HEK293 (cell line): Measurements from ENCODE around the gene MDM4.

Experiments
- FEZF1 ChIP-seq: fragments of 450-650 bp; formaldehyde crosslinking; IDR thresholded peaks from 2 replicates; pipeline ENCODE4 v1.5.1; 2016; ENCODE audit warnings: missing biosample characterization, missing genetic modification characterization
- IKZF3 ChIP-seq: fragments of 450-650 bp; IDR thresholded peaks from 2 replicates; pipeline ENCODE4 v1.5.0; 2018; ENCODE audit warnings: missing biosample characterization, mild to moderate bottlenecking, missing genetic modification characterization, moderate library complexity
- KLF9 ChIP-seq: fragments of 450-650 bp; formaldehyde crosslinking; IDR thresholded peaks from 2 replicates; pipeline ENCODE4 v1.5.1; 2016; ENCODE audit warnings: missing biosample characterization, missing genetic modification characterization, low read depth
- MEIS1 ChIP-seq: sonication (generic); formaldehyde crosslinking; IDR thresholded peaks from 2 replicates; pipeline ENCODE4 v1.8.1; 2022; ENCODE audit warnings: missing genetic modification reagents, mild to moderate bottlenecking, borderline replicate concordance
- OVOL3 ChIP-seq: fragments of 450-650 bp; formaldehyde crosslinking; IDR thresholded peaks from 2 replicates; pipeline ENCODE4 v1.5.1; 2016; ENCODE audit warnings: missing biosample characterization, missing genetic modification characterization
- PRDM10 ChIP-seq: fragments of 450-650 bp; formaldehyde crosslinking; IDR thresholded peaks from 2 replicates; pipeline ENCODE4 v1.5.1; 2016; ENCODE audit warnings: missing biosample characterization, missing genetic modification characterization
- WT1 ChIP-seq: fragments of 450-650 bp; formaldehyde crosslinking; IDR thresholded peaks from 2 replicates; pipeline ENCODE4 v1.5.1; 2016; ENCODE audit warnings: missing biosample characterization, missing genetic modification characterization
- ZNF132 ChIP-seq: fragments of 450-650 bp; formaldehyde crosslinking; IDR thresholded peaks from 2 replicates; pipeline ENCODE4 v1.5.1; 2017; ENCODE audit warnings: missing biosample characterization, missing genetic modification characterization, borderline replicate concordance
- ZNF138 ChIP-seq: fragments of 450-650 bp; formaldehyde crosslinking; IDR thresholded peaks from 2 replicates; pipeline ENCODE4 v1.5.1; 2016; ENCODE audit warnings: missing biosample characterization, missing genetic modification characterization, borderline replicate concordance
- ZNF146 ChIP-seq: fragments of 450-650 bp; formaldehyde crosslinking; IDR thresholded peaks from 2 replicates; pipeline ENCODE4 v1.5.1; 2016; ENCODE audit warnings: missing biosample characterization, missing genetic modification characterization
- ZNF174 ChIP-seq: fragments of 450-650 bp; formaldehyde crosslinking; IDR thresholded peaks from 2 replicates; pipeline ENCODE4 v1.5.0; 2017; ENCODE audit warnings: missing biosample characterization, mild to moderate bottlenecking, missing genetic modification characterization
- ZNF2 ChIP-seq: fragments of 450-650 bp; formaldehyde crosslinking; IDR thresholded peaks from 2 replicates; pipeline ENCODE4 v1.5.1; 2016; ENCODE audit warnings: missing biosample characterization, missing genetic modification characterization
- ZNF223 ChIP-seq: fragments of 450-650 bp; formaldehyde crosslinking; IDR thresholded peaks from 2 replicates; pipeline ENCODE4 v1.5.1; 2016; ENCODE audit warnings: missing biosample characterization, missing genetic modification characterization
- ZNF350 ChIP-seq: fragments of 450-650 bp; formaldehyde crosslinking; IDR thresholded peaks from 2 replicates; pipeline ENCODE4 v1.5.0; 2017; ENCODE audit warnings: missing biosample characterization, mild to moderate bottlenecking, missing genetic modification characterization
- ZNF366 ChIP-seq: fragments of 450-650 bp; formaldehyde crosslinking; conservative IDR thresholded peaks from 2 replicates; pipeline ENCODE4 v1.5.1; 2016; ENCODE audit warnings: missing biosample characterization, missing genetic modification characterization
- ZNF37A ChIP-seq: fragments of 450-650 bp; IDR thresholded peaks from 2 replicates; pipeline ENCODE4 v1.5.1; 2018; ENCODE audit warnings: missing biosample characterization, missing genetic modification characterization
- ZNF623 ChIP-seq: fragments of 450-650 bp; formaldehyde crosslinking; IDR thresholded peaks from 2 replicates; pipeline ENCODE4 v1.5.1; 2016; ENCODE audit warnings: missing biosample characterization, missing genetic modification characterization
- ZNF670 ChIP-seq: fragments of 450-650 bp; formaldehyde crosslinking; IDR thresholded peaks from 2 replicates; pipeline ENCODE4 v1.5.1; 2016; ENCODE audit warnings: missing biosample characterization, missing genetic modification characterization, low read depth
- ZNF76 ChIP-seq: fragments of 450-650 bp; formaldehyde crosslinking; IDR thresholded peaks from 2 replicates; pipeline ENCODE4; 2016; ENCODE audit warnings: low read depth, missing biosample characterization, missing genetic modification characterization, borderline replicate concordance
- ZNF776 ChIP-seq: fragments of 450-650 bp; formaldehyde crosslinking; IDR thresholded peaks from 2 replicates; pipeline ENCODE4 v1.5.0; 2017; ENCODE audit warnings: missing biosample characterization, missing genetic modification characterization, borderline replicate concordance
- ZSCAN16 ChIP-seq: fragments of 450-650 bp; formaldehyde crosslinking; IDR thresholded peaks from 2 replicates; pipeline ENCODE4 v1.5.1; 2016; ENCODE audit warnings: missing biosample characterization, missing genetic modification characterization
- ZXDB ChIP-seq: fragments of 450-650 bp; formaldehyde crosslinking; IDR thresholded peaks from 2 replicates; pipeline ENCODE4 v1.5.1; 2016; ENCODE audit warnings: missing biosample characterization, missing genetic modification characterization
- TF ChIP-seq, protein P1 (sequence below): fragments of 450-650 bp; formaldehyde crosslinking; IDR thresholded peaks from 2 replicates; pipeline ENCODE4 v1.5.1; 2016; ENCODE audit warnings: missing biosample characterization, missing genetic modification characterization
- TF ChIP-seq, protein P2 (sequence below): sonication (generic); formaldehyde crosslinking; IDR thresholded peaks from 2 replicates; pipeline ENCODE4 v1.8.1; 2022; ENCODE audit warnings: mild to moderate bottlenecking, moderate library complexity, missing genetic modification reagents
- TF ChIP-seq, protein P3 (sequence below): fragments of 450-650 bp; formaldehyde crosslinking; IDR thresholded peaks from 2 replicates; pipeline ENCODE4 v1.5.1; 2016; ENCODE audit warnings: missing biosample characterization, missing genetic modification characterization, borderline replicate concordance
- TF ChIP-seq, protein P4 (sequence below): fragments of 450-650 bp; formaldehyde crosslinking; optimal IDR thresholded peaks from 2 replicates; pipeline ENCODE3; 2016; ENCODE audit warnings: missing biosample characterization, mild to moderate bottlenecking, missing genetic modification characterization

Gene MDM4

GRCh38 chr1:204506201-204506968, 9.8 kb upstream of the MDM4 start (continued):
- TF ChIP-seq, protein P1, sequence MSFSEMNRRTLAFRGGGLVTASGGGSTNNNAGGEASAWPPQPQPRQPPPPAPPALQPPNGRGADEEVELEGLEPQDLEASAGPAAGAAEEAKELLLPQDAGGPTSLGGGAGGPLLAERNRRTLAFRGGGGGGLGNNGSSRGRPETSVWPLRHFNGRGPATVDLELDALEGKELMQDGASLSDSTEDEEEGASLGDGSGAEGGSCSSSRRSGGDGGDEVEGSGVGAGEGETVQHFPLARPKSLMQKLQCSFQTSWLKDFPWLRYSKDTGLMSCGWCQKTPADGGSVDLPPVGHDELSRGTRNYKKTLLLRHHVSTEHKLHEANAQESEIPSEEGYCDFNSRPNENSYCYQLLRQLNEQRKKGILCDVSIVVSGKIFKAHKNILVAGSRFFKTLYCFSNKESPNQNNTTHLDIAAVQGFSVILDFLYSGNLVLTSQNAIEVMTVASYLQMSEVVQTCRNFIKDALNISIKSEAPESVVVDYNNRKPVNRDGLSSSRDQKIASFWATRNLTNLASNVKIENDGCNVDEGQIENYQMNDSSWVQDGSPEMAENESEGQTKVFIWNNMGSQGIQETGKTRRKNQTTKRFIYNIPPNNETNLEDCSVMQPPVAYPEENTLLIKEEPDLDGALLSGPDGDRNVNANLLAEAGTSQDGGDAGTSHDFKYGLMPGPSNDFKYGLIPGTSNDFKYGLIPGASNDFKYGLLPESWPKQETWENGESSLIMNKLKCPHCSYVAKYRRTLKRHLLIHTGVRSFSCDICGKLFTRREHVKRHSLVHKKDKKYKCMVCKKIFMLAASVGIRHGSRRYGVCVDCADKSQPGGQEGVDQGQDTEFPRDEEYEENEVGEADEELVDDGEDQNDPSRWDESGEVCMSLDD (tag by site-specific recombination), result no peak
- TF ChIP-seq ZSCAN16 (tag by site-specific recombination) (no peak), ZNF2 (tag by site-specific recombination) (peak; percentile 93), OVOL3 (no peak), ZNF223 (tag by site-specific recombination) (no peak), ZNF776 (tag by site-specific recombination) (no peak), PRDM10 (tag by site-specific recombination) (peak; percentile 43), ZNF350 (tag by site-specific recombination) (no peak), ZNF146 (peak; percentile 33; the same call in 1 of the 2 replicates), ZNF623 (tag by site-specific recombination) (peak; percentile 42), ZNF76 (tag by site-specific recombination) (no peak), WT1 (tag by site-specific recombination) (peak; percentile 40), MEIS1 (no peak), IKZF3 (tag by site-specific recombination) (peak; percentile 23), ZNF174 (tag by site-specific recombination) (no peak), KLF9 (peak; percentile 36), ZNF37A (tag by site-specific recombination) (no peak), FEZF1 (tag by site-specific recombination) (no peak), ZNF670 (tag by site-specific recombination) (no peak), ZXDB (tag by site-specific recombination) (peak; percentile 81), ZNF366 (tag by site-specific recombination) (peak; percentile 99), ZNF138 (tag by site-specific recombination) (no peak), ZNF132 (no peak)
- TF ChIP-seq, protein P2, sequence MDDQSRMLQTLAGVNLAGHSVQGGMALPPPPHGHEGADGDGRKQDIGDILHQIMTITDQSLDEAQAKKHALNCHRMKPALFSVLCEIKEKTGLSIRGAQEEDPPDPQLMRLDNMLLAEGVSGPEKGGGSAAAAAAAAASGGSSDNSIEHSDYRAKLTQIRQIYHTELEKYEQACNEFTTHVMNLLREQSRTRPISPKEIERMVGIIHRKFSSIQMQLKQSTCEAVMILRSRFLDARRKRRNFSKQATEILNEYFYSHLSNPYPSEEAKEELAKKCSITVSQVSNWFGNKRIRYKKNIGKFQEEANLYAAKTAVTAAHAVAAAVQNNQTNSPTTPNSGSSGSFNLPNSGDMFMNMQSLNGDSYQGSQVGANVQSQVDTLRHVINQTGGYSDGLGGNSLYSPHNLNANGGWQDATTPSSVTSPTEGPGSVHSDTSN (CRISPR knock-in tag), result no peak
- TF ChIP-seq, protein P3, sequence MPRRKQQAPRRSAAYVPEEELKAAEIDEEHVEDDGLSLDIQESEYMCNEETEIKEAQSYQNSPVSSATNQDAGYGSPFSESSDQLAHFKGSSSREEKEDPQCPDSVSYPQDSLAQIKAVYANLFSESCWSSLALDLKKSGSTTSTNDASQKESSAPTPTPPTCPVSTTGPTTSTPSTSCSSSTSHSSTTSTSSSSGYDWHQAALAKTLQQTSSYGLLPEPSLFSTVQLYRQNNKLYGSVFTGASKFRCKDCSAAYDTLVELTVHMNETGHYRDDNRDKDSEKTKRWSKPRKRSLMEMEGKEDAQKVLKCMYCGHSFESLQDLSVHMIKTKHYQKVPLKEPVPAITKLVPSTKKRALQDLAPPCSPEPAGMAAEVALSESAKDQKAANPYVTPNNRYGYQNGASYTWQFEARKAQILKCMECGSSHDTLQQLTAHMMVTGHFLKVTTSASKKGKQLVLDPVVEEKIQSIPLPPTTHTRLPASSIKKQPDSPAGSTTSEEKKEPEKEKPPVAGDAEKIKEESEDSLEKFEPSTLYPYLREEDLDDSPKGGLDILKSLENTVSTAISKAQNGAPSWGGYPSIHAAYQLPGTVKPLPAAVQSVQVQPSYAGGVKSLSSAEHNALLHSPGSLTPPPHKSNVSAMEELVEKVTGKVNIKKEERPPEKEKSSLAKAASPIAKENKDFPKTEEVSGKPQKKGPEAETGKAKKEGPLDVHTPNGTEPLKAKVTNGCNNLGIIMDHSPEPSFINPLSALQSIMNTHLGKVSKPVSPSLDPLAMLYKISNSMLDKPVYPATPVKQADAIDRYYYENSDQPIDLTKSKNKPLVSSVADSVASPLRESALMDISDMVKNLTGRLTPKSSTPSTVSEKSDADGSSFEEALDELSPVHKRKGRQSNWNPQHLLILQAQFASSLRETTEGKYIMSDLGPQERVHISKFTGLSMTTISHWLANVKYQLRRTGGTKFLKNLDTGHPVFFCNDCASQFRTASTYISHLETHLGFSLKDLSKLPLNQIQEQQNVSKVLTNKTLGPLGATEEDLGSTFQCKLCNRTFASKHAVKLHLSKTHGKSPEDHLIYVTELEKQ (tag by site-specific recombination), result no peak
- TF ChIP-seq, protein P4, sequence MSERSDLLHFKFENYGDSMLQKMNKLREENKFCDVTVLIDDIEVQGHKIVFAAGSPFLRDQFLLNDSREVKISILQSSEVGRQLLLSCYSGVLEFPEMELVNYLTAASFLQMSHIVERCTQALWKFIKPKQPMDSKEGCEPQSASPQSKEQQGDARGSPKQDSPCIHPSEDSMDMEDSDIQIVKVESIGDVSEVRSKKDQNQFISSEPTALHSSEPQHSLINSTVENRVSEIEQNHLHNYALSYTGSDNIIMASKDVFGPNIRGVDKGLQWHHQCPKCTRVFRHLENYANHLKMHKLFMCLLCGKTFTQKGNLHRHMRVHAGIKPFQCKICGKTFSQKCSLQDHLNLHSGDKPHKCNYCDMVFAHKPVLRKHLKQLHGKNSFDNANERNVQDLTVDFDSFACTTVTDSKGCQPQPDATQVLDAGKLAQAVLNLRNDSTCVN (tag by site-specific recombination), result peak; percentile 42
